Measurements from ENCODE around the gene NR3C2.

Gene NR3C2

GRCh38 chr4:148434075-148434773, 8.0 kb downstream of the NR3C2 start:
- DNase-seq: no peak

GRCh38 chr4:148431401-148431800, 10.8 kb downstream of the NR3C2 start:
- no peak for DNase-seq

- no peak for DNase-seq
Observed at GRCh38 chr4:148430854-148431253, 11.4 kb downstream of the NR3C2 start.

- DNase-seq: no peak
Observed at GRCh38 chr4:148429206-148429605, 13.0 kb downstream of the NR3C2 start.

GRCh38 chr4:148426643-148427042, 15.6 kb downstream of the NR3C2 start:
- DNase-seq: no peak

- DNase-seq: no peak
Observed at GRCh38 chr4:148425327-148426110, 16.7 kb downstream of the NR3C2 start.

GRCh38 chr4:148420397-148420796, 21.8 kb downstream of the NR3C2 start:
- no peak for DNase-seq

- DNase-seq: no peak
Observed at GRCh38 chr4:148415500-148415899, 26.7 kb downstream of the NR3C2 start.

GRCh38 chr4:148412460-148412994, 29.7 kb downstream of the NR3C2 start:
- DNase-seq: no peak

- DNase-seq: no peak
Observed at GRCh38 chr4:148405161-148405893, 36.9 kb downstream of the NR3C2 start.

- no peak for DNase-seq
Observed at GRCh38 chr4:148398988-148399387, 43.2 kb downstream of the NR3C2 start.

GRCh38 chr4:148397771-148398170, 44.4 kb downstream of the NR3C2 start:
- DNase-seq: no peak

- DNase-seq: no peak
Observed at GRCh38 chr4:148396986-148397673, 45.1 kb downstream of the NR3C2 start.

- no peak for DNase-seq
Observed at GRCh38 chr4:148395771-148396170, 46.4 kb downstream of the NR3C2 start.

- no peak for DNase-seq
Observed at GRCh38 chr4:148391056-148391455, 51.2 kb downstream of the NR3C2 start.

GRCh38 chr4:148390311-148390710, 51.9 kb downstream of the NR3C2 start:
- DNase-seq: no peak

- DNase-seq: no peak
Observed at GRCh38 chr4:148380291-148380690, 61.9 kb downstream of the NR3C2 start.

- DNase-seq: peak; percentile 75
Observed at GRCh38 chr4:148376151-148376550, 66.1 kb downstream of the NR3C2 start.

GRCh38 chr4:148375584-148375983, 66.6 kb downstream of the NR3C2 start:
- no peak for DNase-seq

GRCh38 chr4:148373093-148373492, 69.1 kb downstream of the NR3C2 start:
- DNase-seq: no peak

- no peak for DNase-seq
Observed at GRCh38 chr4:148369919-148370318, 72.3 kb downstream of the NR3C2 start.

- peak; percentile 7 for DNase-seq
Observed at GRCh38 chr4:148367756-148368155, 74.5 kb downstream of the NR3C2 start.

- no peak for DNase-seq
Observed at GRCh38 chr4:148366251-148366650, 76.0 kb downstream of the NR3C2 start.

Measured in CD4-positive, alpha-beta T cell treated with Interleukin-17A for 4 hours (primary cell).